ENCODE measurements around the gene TAGLN. TPM values are rescaled to one million over a fixed set of nuclear protein-coding genes. Genes with fewer than 3 reads are reported as not detected.
"Not testable (repeated sequence)": the region's sequence is repeated elsewhere in the genome, so short reads cannot be mapped to it uniquely, and the experiment has no call there.

TAGLN gene
- total RNA-seq, 5 donors from 2014 or later (not counting 1 experiment from before 2014, with no cell fraction given), result 8.5 to 19.7 (median 13.4) TPM

GRCh38 chr11:117207481-117207880 is 8.3 kb downstream of the TAGLN start:
- CTCF ChIA-PET; DNase-seq; H3K9me3 ChIP-seq; POLR2A ChIA-PET; H3K27me3 ChIP-seq (replicated peaks in 1 of 2; ENCODE audit: control insufficient read depth in 2 of 2, extremely low read depth in 1 of 2, insufficient read depth in 2 of 2, low read length in 1 of 2); H3K4me3 ChIP-seq (ENCODE audit: control insufficient read depth in 1 of 2, extremely low read depth in 1 of 2, low read length in 1 of 2); H3K27ac ChIP-seq (ENCODE audit: low read length); H3K27ac Mint-ChIP-seq; ATAC-seq (replicated peaks in 1 of 4); H3K9me3 Mint-ChIP-seq; H3K27me3 Mint-ChIP-seq; H3K4me3 Mint-ChIP-seq; H3K4me1 ChIP-seq (ENCODE audit: control insufficient read depth in 1 of 2, extremely low read depth in 1 of 2, insufficient read depth in 2 of 2, low read length in 2 of 2): not testable (repeated sequence)
- H3K36me3 Mint-ChIP-seq, result peaks cover 26% of the 10 kb centered on the region
- WGBS (ENCODE audit: insufficient coverage), result 79% methylated on average over 4 of the region's 5 CpGs
- peaks cover 0 to 20% (median 0%) of the 10 kb centered on the region in 3 donors for H3K4me1 Mint-ChIP-seq
- peaks cover 6 to 51% of the 10 kb centered on the region in 2 donors for H3K36me3 ChIP-seq (ENCODE audit: control insufficient read depth in 2 of 2, extremely low read depth in 1 of 2, insufficient read depth in 1 of 2, low read length in 1 of 2)

DNA sequence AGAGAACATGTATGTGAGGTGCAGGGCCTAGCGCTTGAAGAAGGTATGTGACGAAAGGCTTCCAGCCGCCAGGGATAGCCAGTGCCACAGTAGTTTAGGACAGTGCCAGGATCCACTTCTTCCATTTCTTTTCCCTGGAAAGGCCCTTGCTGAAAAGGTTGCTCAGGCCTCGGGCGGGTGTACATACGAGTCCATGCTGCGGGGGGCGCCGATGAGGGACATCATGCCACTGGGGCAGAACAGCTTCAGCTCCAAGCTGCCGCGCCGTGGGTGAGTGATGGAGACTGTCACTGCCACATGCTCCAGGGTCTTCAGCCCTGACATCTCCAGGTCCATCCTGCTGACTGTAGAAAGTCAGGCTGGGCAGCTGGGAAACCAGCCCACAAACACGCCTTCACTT is 9.5 kb downstream of the TAGLN start:
- H3K9me3 ChIP-seq; H3K4me3 ChIP-seq (ENCODE audit: control insufficient read depth in 1 of 2, extremely low read depth in 1 of 2, low read length in 1 of 2); H3K27ac Mint-ChIP-seq; POLR2A ChIA-PET; H3K27me3 Mint-ChIP-seq; DNase-seq; CTCF ChIA-PET; H3K4me1 ChIP-seq (ENCODE audit: control insufficient read depth in 1 of 2, extremely low read depth in 1 of 2, insufficient read depth in 2 of 2, low read length in 2 of 2); H3K27me3 ChIP-seq (replicated peaks in 1 of 2; ENCODE audit: control insufficient read depth in 2 of 2, extremely low read depth in 1 of 2, insufficient read depth in 2 of 2, low read length in 1 of 2); H3K27ac ChIP-seq (ENCODE audit: low read length); H3K9me3 Mint-ChIP-seq; H3K4me3 Mint-ChIP-seq; ATAC-seq (replicated peaks in 1 of 4): not testable (repeated sequence)
- no CpG with 5 or more reads among the region's 13 CpGs for WGBS (ENCODE audit: insufficient coverage)
- Mint-ChIP-seq H3K36me3 (peaks cover 35% of the 10 kb centered on the region), H3K4me1 (peaks cover 0 to 28% (median 3%) of the 10 kb centered on the region in 3 donors)
- H3K36me3 ChIP-seq (ENCODE audit: control insufficient read depth in 2 of 2, extremely low read depth in 1 of 2, insufficient read depth in 1 of 2, low read length in 1 of 2), result peaks cover 4 to 54% of the 10 kb centered on the region in 2 donors

GRCh38 chr11:117209351-117210125 is 10.4 kb downstream of the TAGLN start:
- ATAC-seq (replicated peaks in 1 of 4); H3K27me3 Mint-ChIP-seq; H3K4me3 ChIP-seq (ENCODE audit: control insufficient read depth in 1 of 2, extremely low read depth in 1 of 2, low read length in 1 of 2); H3K9me3 ChIP-seq; H3K27me3 ChIP-seq (replicated peaks in 1 of 2; ENCODE audit: control insufficient read depth in 2 of 2, extremely low read depth in 1 of 2, insufficient read depth in 2 of 2, low read length in 1 of 2); POLR2A ChIA-PET; H3K27ac Mint-ChIP-seq; H3K27ac ChIP-seq (ENCODE audit: low read length); DNase-seq; H3K9me3 Mint-ChIP-seq; H3K4me3 Mint-ChIP-seq; H3K4me1 ChIP-seq (ENCODE audit: control insufficient read depth in 1 of 2, extremely low read depth in 1 of 2, insufficient read depth in 2 of 2, low read length in 2 of 2): not testable (repeated sequence)
- peaks cover 7 to 51% of the 10 kb centered on the region in 2 donors for H3K36me3 ChIP-seq (ENCODE audit: control insufficient read depth in 2 of 2, extremely low read depth in 1 of 2, insufficient read depth in 1 of 2, low read length in 1 of 2)
- peaks cover 39% of the 10 kb centered on the region for H3K36me3 Mint-ChIP-seq
- CTCF ChIA-PET, result interaction anchor here in 1 of 2 donors (1.0 to 2.7 kb wide), 2 partner anchors 16 to 31 kb away, joined by 3 to 5 read pairs; partner anchors contain the start of gene SIDT2
- 92% methylated on average over 7 of the region's 8 CpGs for WGBS (ENCODE audit: insufficient coverage)
- H3K4me1 Mint-ChIP-seq, result peaks cover under 1 to 28% (median 5%) of the 10 kb centered on the region in 3 donors

- Histone ChIP-seq H3K36me3 (ENCODE audit: control insufficient read depth in 2 of 2, extremely low read depth in 1 of 2, insufficient read depth in 1 of 2, low read length in 1 of 2) (peaks cover 7 to 47% of the 10 kb centered on the region in 2 donors), H3K4me1 (ENCODE audit: control insufficient read depth in 1 of 2, extremely low read depth in 1 of 2, insufficient read depth in 2 of 2, low read length in 2 of 2) (no peaks in the 10 kb centered on the region), H3K27me3 (replicated peaks in 1 of 2; ENCODE audit: control insufficient read depth in 2 of 2, extremely low read depth in 1 of 2, insufficient read depth in 2 of 2, low read length in 1 of 2) (no peaks in the 10 kb centered on the region), H3K27ac (ENCODE audit: low read length) (no peak overlapping the region), H3K9me3 (no peaks in the 10 kb centered on the region), H3K4me3 (ENCODE audit: control insufficient read depth in 1 of 2, extremely low read depth in 1 of 2, low read length in 1 of 2) (no peak overlapping the region)
- no peaks in the 10 kb centered on the region for H3K9me3 Mint-ChIP-seq
- H3K36me3 Mint-ChIP-seq, result peaks cover 33% of the 10 kb centered on the region
- H3K27me3 Mint-ChIP-seq, result no peaks in the 10 kb centered on the region
- DNase-seq, result no peak
- ChIA-PET POLR2A (no interaction called here), CTCF (interaction anchor here in 1 of 2 donors (2.7 kb wide), 1 partner anchor 32 kb away, joined by 5 read pairs; the partner anchor contains the start of gene SIDT2)
- ATAC-seq (replicated peaks in 1 of 4), result no peak
- no peak overlapping the region for H3K4me3 Mint-ChIP-seq
- H3K4me1 Mint-ChIP-seq, result peaks cover 3 to 19% (median 5%) of the 10 kb centered on the region in 3 donors
- WGBS (ENCODE audit: insufficient coverage), result no CpG with 5 or more reads among the region's 3 CpGs
- H3K27ac Mint-ChIP-seq, result peak overlapping the region in 1 of 2 donors; percentile 52
These were observed 11.4 kb downstream of the TAGLN start for GRCh38 chr11:117210620-117211019.

DNA sequence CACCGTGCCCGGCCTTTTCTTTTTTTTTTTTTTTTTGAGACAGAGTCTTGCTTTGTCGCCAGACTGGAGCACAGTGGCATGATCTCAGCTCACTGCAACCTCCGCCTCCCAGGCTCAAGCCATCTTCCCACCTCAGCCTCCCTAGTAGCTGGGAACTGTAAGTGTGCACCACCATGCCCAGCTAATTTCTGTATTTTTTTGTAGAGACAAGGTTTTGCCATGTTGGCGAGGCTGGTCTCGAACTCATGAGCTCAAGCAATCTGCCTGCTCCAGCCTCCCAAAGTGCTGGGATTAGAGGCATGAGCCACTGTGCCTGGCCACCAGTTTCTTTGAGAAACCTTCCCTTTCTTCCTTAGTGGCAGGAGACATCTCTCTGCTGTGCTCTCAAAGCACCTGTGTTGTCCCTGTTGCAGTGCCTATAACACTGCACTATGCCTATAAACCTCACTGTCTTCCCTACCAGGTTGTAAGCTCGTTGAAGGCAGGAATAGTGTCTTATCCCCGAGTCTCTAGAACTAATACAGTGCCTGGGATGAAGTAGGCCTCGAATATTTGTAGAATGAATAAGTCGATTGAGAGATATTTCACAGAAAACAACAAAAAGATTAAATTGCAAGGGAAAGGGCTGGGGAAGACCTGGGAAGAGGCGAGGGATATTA is 13.7 kb downstream of the TAGLN start:
- 99% methylated on average over 5 of the region's 11 CpGs for WGBS (ENCODE audit: insufficient coverage)
- ChIA-PET POLR2A (no interaction called here), CTCF (no interaction called here)
- Histone ChIP-seq H3K4me3 (ENCODE audit: control insufficient read depth in 1 of 2, extremely low read depth in 1 of 2, low read length in 1 of 2) (no peak overlapping the region), H3K36me3 (ENCODE audit: control insufficient read depth in 2 of 2, extremely low read depth in 1 of 2, insufficient read depth in 1 of 2, low read length in 1 of 2) (peaks cover 14 to 64% of the 10 kb centered on the region in 2 donors), H3K27ac (ENCODE audit: low read length) (no peak overlapping the region), H3K27me3 (replicated peaks in 1 of 2; ENCODE audit: control insufficient read depth in 2 of 2, extremely low read depth in 1 of 2, insufficient read depth in 2 of 2, low read length in 1 of 2) (no peaks in the 10 kb centered on the region), H3K9me3 (no peaks in the 10 kb centered on the region), H3K4me1 (ENCODE audit: control insufficient read depth in 1 of 2, extremely low read depth in 1 of 2, insufficient read depth in 2 of 2, low read length in 2 of 2) (no peaks in the 10 kb centered on the region)
- no peak for ATAC-seq (replicated peaks in 1 of 4)
- no peaks in the 10 kb centered on the region for H3K27me3 Mint-ChIP-seq
- peaks cover 3 to 18% (median 5%) of the 10 kb centered on the region in 3 donors for H3K4me1 Mint-ChIP-seq
- DNase-seq, result no peak
- H3K9me3 Mint-ChIP-seq, result no peaks in the 10 kb centered on the region
- no peak overlapping the region for H3K4me3 Mint-ChIP-seq
- peak overlapping the region in 1 of 2 donors; percentile 34 for H3K27ac Mint-ChIP-seq
- H3K36me3 Mint-ChIP-seq, result peaks cover 43% of the 10 kb centered on the region

GRCh38 chr11:117214404-117215110 is 15.4 kb downstream of the TAGLN start:
- H3K4me3 ChIP-seq (ENCODE audit: control insufficient read depth in 1 of 2, extremely low read depth in 1 of 2, low read length in 1 of 2), result no peak overlapping the region
- ChIA-PET POLR2A (interaction anchor here in 1 of 2 donors (0.6 kb wide), 1 partner anchor 1365 kb away, joined by 4 read pairs; no protein-coding TSS in a partner anchor), CTCF (interaction anchor here in 1 of 2 donors (0.5 kb wide), 1 partner anchor 54 kb away, joined by 3 read pairs; no protein-coding TSS in a partner anchor)
- Mint-ChIP-seq H3K36me3 (peaks cover 58% of the 10 kb centered on the region), H3K27me3 (no peaks in the 10 kb centered on the region), H3K4me1 (peaks cover 3 to 18% (median 5%) of the 10 kb centered on the region in 3 donors), H3K4me3 (no peak overlapping the region), H3K27ac (peak overlapping the region in 1 of 2 donors; percentile 36), H3K9me3 (no peaks in the 10 kb centered on the region)
- H3K36me3 ChIP-seq (ENCODE audit: control insufficient read depth in 2 of 2, extremely low read depth in 1 of 2, insufficient read depth in 1 of 2, low read length in 1 of 2), result peaks cover 22 to 76% of the 10 kb centered on the region in 2 donors
- WGBS (ENCODE audit: insufficient coverage), result 89% methylated on average over 3 of the region's 7 CpGs
- H3K27ac ChIP-seq (ENCODE audit: low read length), result no peak overlapping the region
- no peaks in the 10 kb centered on the region for H3K4me1 ChIP-seq (ENCODE audit: control insufficient read depth in 1 of 2, extremely low read depth in 1 of 2, insufficient read depth in 2 of 2, low read length in 2 of 2)
- H3K9me3 ChIP-seq, result no peaks in the 10 kb centered on the region
- no peak for ATAC-seq (replicated peaks in 1 of 4)
- no peak for DNase-seq
- H3K27me3 ChIP-seq (replicated peaks in 1 of 2; ENCODE audit: control insufficient read depth in 2 of 2, extremely low read depth in 1 of 2, insufficient read depth in 2 of 2, low read length in 1 of 2), result no peaks in the 10 kb centered on the region
